ENCODE measurements around the gene ANKRD9.

The ANKRD9 gene

GRCh38 chr14:102500158-102500662, 9.4 kb downstream of the ANKRD9 start:
- no peak for DNase-seq (ENCODE audit: low read depth)
- H3K4me3 ChIP-seq (ENCODE audit: low read depth, low read length): no peak overlapping the region
- no peak for TF ChIP-seq CTCF (IDR thresholded peaks at IDR 0.05; ENCODE audit: low read depth, low read length, missing control alignments)

DNA sequence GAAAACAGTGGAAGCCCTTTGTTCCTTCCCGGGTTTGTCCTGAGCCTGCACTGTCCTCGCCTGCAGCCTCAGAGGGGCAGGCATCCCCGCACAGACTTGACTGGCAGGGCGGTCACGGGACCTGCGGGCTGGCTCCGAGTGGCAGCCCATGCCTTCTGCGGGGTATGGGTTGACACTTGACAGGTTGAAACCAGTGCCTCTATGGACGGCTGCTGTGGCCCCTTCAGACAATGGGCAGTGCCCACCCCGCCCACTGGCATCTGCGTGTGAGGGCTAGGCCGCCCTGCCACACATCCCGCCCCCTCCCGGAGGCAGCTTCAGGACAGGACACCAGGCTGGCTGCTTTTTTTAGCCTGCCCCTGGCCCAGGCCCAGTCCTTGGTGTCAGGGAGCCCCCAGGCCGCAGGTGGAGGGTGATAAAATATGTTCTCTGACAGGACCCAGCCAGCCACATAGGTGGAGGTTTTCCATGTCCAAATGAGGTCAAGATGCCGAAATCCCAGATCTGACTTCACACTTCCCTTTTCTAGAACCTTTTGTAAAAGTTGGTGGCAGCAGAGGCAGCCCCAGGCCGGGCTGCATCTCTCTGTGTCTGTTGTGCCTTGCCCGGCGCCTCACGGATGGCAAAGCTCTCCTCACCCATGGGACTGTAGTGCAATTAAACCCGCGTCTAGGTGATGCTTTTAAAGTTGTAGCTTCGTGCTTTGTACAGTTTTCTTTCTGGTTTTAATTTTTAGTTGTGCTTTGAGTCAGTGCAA, 10.0 kb downstream of the ANKRD9 start:
- no peak for TF ChIP-seq CTCF (IDR thresholded peaks at IDR 0.05; ENCODE audit: low read depth, low read length, missing control alignments)
- no peak overlapping the region for H3K4me3 ChIP-seq (ENCODE audit: low read depth, low read length)
- DNase-seq (ENCODE audit: low read depth): no peak

GRCh38 chr14:102498678-102499265, 10.8 kb downstream of the ANKRD9 start:
- no peak for TF ChIP-seq CTCF (IDR thresholded peaks at IDR 0.05; ENCODE audit: low read depth, low read length, missing control alignments)
- no peak for DNase-seq (ENCODE audit: low read depth)
- no peak overlapping the region for H3K4me3 ChIP-seq (ENCODE audit: low read depth, low read length)

GRCh38 chr14:102497998-102498677, 11.4 kb downstream of the ANKRD9 start:
- TF ChIP-seq CTCF (IDR thresholded peaks at IDR 0.05; ENCODE audit: low read depth, low read length, missing control alignments): no peak
- no peak overlapping the region for H3K4me3 ChIP-seq (ENCODE audit: low read depth, low read length)

DNA sequence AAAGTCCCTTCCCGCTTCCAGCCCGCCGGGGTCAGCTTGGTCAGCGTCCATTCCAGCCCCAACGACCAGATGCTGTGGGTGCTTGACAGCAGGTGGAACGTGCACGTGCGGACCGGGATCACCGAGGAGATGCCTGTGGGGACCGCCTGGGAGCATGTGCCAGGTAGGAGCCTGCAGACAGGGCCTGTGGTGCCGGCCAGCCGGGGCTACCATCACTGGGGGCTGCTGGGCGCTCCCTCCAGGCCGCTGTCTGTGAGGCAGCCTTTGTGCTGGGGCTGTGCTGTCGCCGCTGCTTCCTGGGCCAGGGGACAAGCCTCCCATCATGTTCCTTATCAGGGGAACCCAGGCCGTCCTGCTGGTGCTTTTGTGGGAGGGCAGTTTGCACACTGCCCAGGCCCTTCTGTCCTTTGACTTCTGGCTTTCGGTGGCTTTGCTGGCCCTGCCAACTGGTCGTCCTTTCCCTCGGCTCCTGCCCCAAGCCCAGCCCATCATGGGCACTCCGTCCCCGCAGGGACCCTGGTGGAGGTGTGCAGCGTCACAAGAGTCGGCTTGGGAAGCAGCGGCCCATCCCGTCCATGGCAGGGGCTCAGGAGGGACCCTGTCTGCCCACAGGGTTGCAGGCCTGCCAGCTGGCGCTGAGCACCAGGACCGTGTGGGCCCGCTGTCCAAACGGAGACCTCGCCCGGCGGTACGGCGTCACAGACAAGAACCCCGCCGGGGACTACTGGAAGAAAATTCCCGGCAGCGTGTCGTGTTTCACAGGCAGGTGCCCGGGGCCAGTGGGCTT, 12.4 kb downstream of the ANKRD9 start:
- no peak overlapping the region for H3K4me3 ChIP-seq (ENCODE audit: low read depth, low read length)
- no peak for DNase-seq (ENCODE audit: low read depth)
- no peak for TF ChIP-seq CTCF (IDR thresholded peaks at IDR 0.05; ENCODE audit: low read depth, low read length, missing control alignments)

More at GRCh38 chr14:102497998-102498677, 11.4 kb downstream of the ANKRD9 start:
- DNase-seq (ENCODE audit: low read depth): no peak

DNA sequence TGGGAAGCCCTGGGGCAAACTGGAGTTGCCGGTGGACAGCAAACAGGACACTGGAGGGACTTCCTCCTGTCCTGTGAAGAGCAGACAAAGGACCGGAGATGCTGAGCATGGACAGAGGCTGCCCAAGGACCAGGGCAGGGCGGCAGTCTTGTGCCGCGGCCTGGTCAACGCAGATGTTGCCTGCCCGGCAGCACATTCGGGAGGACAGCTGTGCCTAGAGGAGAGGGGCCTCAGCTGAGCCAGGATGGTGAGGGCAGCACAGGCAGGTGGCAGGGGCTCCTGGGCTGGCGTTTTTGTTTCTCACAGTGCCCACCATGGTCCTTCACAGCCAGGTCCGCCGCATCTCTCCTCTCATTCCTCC, 13.3 kb downstream of the ANKRD9 start:
- no peak for DNase-seq (ENCODE audit: low read depth)
- no peak overlapping the region for H3K4me3 ChIP-seq (ENCODE audit: low read depth, low read length)
- no peak for TF ChIP-seq CTCF (IDR thresholded peaks at IDR 0.05; ENCODE audit: low read depth, low read length, missing control alignments)

All from GM12864 (cell line).